Thyroid gland (tissue), 4 donors: ENCODE measurements around the gene SLMAP.

ENCODE experiments used
- POLR2A ChIP-seq, 2 donors: fragments of 450-650 bp; IDR thresholded peaks; one replicate each; pipeline ENCODE4 v1.6.1; 2017; ENCODE audit warnings: antibody characterized with exemption in 2 of 2, mild to moderate bottlenecking in 2 of 2, moderate library complexity in 1 of 2
- TF ChIP-seq, protein P1 (sequence below), 6 experiments: fragments of 200-600 bp in 3 of 6; fragments of 450-650 bp in 3 of 6; sonication (generic) in 3 of 6; IDR thresholded peaks; one replicate each; pipeline ENCODE4 v1.5.1; 2016 to 2019; ENCODE audit warnings: antibody characterized with exemption in 6 of 6, mild to moderate bottlenecking in 2 of 6, inconsistent platforms in 1 of 6, moderate library complexity in 1 of 6

- TF ChIP-seq, protein P1, sequence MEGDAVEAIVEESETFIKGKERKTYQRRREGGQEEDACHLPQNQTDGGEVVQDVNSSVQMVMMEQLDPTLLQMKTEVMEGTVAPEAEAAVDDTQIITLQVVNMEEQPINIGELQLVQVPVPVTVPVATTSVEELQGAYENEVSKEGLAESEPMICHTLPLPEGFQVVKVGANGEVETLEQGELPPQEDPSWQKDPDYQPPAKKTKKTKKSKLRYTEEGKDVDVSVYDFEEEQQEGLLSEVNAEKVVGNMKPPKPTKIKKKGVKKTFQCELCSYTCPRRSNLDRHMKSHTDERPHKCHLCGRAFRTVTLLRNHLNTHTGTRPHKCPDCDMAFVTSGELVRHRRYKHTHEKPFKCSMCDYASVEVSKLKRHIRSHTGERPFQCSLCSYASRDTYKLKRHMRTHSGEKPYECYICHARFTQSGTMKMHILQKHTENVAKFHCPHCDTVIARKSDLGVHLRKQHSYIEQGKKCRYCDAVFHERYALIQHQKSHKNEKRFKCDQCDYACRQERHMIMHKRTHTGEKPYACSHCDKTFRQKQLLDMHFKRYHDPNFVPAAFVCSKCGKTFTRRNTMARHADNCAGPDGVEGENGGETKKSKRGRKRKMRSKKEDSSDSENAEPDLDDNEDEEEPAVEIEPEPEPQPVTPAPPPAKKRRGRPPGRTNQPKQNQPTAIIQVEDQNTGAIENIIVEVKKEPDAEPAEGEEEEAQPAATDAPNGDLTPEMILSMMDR (IDR thresholded peaks at IDR 0.05): no peak
- TF ChIP-seq POLR2A (IDR thresholded peaks at IDR 0.05): no peak
These were observed 58.9 kb downstream of the SLMAP start for GRCh38 chr3:57815036-57815435.
